Measurements from ENCODE around the gene SDHB.

Gene SDHB

DNA sequence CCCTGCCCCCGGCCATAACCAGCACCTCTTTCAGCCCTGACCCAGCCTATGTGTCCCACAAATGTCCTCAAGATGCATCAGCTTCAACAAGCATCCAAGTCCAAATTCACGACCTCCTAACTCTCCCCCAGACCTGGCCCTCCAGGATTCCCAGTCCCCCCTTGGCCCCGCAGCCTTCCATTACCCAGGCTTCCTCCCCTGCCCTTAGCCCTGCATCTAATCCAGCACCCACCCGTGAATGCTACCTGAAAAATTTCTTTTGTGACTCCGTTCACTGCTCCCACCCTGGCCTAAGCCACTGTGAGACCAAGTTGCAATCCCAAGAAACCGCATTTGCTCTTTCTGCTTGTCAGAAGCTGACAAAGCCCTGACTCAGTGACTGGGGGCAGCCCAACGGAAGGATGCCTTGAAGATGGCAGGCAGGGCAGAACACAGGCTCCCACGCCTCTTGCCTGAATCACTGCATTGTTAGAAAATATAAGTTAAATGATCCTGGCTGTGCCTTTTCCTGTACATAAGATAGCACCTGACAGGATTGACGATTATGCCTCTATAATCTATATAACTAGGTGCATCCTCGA, 72.5 kb downstream of the SDHB start:
- DNase-seq: no peak

DNA sequence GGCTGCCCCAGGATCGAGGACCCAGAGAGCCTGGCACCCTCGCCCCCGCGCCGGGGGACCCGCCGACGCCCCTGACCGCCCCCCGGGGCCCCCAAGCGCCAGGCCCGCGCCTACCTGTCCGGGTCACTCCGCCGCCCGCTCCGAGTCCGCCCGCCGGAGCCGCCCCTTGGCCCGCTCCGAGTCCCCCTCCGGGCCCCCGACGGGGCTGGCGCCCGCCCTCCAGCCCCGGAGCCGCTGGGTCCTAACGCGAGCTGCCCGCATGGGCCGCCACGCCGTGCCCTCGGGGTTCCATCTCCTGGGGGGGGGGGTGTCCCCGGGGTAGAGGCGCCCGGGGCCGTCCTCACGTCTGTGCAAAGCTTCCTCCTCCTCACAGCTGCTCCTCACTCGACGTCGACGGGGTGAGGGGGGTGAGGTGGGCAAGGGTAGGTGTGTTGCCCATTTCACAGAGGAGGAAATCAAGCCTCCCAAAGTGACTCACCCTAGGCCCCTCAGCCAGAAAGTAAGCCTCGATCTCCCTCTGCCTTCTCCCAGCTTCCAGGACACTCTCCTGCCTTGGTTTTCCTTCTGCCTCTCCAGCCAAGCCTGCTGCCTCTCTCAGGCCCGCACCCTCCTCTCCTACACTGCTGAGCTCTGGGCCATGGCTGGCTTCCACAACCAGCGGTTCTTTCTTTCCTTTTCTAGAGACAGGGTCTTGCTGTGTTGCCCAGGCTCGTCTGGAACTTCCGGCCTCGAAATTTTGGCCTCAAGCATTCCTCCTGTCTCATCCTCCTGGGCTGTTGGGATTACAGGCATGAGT, 73.2 kb downstream of the SDHB start, which contains the start of gene MFAP2:
MFAP2 (minus strand) TSS at position 148 of the 796 bp plus-strand sequence. CDS start 2,347 bp downstream, outside the sequence.
- DNase-seq: no peak

DNA sequence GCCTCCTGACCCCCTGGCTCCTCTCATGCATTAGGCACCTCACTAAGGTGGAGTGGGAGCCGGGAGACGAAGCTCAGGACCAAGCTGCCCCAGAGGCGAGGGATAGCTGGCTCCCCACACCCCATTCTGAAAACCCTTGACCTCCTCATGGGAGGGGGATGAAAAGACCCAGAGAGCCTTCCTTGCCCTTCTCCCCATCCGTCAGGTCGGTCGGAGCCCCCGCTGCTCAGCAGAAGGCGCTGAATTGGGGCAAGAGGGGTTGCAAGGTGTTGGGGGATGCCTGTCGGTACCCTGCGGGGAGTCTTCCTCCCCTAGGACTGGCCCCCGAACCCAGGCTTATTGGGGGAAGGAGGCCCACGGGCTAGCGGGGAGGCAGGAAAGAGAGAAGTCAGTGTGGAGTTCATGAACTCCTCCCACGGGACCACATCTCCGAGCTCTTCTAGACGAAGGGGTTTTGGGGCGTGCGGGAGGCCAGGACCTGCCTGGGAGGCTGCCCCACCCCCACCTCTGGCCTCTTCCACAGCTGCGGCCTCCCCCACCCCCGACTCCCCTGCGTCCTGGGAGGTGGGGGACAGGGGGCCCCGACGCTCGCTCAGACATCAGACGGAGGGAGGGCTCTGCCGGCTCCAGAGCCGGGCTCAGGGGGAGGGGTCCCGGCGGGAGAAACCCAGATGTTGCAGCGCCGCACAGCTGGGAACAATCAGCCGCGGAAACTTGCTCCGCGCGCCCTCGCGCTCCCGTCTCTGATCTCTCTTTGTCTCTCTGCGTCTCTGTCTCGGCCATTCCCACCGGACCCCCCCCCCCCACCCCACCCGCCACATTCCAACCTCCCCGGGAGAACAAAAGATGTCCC, 74.1 kb downstream of the SDHB start:
- DNase-seq: no peak

DNA sequence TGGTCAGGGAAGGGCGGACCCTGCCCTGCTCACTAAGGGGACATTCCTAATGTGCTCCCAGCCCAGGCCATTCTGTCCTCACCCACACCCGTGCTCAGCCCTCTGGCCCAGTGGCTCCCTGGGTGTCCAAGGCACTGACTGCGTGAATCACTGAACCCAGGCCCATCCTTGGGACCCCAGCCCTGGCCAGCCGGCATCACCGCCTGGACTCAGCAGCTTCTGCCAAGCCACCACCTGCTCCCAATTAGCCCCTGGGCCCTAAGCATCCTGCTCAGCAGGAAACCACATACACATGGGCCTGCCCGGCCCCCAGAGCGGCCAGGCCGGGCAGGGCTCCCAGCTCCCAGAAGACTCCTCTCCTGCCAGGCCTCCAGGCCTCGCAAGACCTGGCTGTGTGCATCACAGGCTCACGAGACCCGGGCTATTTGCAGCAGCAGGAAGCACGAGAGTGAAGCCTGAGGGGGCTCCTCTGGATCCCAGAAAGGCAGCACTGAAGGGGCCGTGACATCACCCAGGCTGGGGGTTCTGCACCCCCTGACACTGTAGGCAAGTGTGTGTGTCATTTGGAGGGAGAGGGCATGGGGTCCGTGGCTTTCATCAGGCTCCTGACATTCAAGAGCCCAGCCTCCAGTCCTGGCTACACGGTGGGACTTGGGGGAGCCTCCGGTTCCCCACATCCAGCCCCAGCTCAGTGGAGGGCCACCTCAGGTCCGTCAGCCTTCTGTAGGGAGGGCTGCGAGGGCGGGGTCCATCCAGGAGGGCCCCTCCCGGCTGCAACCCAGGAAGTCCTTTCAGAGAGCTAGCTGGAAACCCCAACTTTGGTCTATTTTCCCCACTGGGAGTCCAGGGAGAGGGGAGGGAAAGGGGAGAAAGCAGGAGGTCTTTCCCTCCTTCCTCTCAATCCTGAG, 75.0 kb downstream of the SDHB start:
- no peak for DNase-seq

DNA sequence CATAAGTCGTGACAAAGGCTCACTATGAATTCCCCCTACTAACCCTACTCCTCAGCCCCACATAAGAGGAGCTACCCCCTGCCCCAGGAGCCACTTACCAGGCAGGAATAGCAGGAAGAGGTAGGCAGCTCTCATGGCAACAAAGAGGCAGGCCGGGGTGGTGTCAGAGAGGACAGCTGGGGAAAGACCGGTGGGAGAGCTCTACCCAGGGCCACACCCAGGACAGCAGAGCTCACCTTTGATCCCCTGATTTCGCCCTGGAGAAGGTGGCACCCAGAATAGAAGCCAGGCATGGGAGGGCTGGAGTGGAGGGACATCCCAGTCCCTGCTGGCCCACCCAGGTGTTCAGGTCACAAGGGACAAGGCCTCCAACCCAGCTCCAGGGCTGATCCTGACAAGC, 75.7 kb downstream of the SDHB start:
- no peak for DNase-seq

DNA sequence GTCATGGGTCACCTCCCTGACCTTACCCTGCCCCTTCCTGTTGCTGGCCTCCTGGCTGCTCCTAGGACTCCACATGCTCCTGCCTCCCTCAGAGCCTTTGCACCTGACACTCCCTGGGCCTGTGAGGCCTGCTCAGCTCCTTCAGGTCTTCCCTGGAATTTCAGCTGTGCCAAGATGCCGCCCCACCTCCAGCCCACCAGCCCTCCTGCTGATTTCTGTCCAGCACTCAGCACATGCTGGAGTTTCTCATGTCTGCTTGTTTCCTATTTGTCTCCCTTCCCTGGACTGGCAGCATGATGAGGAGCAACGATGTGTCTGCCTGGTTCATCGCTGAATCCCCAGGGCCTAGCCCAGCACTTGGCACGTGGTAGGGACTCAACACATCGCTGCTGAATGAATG, 76.5 kb downstream of the SDHB start:
- DNase-seq: no peak

DNA sequence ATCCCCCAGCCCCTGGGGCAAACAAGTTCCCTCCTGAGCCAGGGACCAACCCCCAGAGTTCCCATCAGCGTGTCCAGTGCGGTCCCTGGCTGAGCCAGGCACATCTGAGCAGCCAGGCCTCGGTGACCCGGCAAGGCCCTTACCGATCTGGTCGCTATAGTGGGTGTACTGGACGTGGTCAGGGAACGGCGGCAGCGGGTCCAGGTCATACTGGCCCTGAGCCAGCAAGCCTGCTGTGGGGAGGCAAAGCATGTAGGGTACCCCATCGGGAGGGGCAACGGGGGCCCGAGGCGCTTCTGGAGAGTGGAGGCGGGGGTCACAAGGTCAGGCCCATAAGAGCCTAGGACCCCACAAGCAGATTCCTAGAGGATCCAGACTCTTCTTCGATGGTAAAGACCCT, 76.9 kb downstream of the SDHB start:
- no peak for DNase-seq

DNA sequence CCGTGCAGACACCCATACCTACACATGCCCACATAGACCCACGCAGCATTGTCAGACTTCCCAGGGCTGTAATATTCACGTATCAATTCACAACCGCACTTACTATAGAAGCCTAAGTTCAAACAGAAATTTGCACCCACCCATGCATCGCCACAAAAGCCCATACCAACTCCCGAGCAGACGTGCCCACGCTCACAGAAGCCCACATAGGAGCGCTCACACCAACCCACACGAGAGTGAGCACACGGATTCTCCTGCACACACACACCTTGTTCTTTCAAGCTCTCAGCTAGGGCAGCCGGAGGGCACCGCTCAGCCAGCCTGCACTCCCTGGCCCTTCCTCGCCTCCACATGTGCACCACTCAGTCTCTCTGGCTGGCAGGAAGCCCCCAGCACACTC, 78.0 kb downstream of the SDHB start:
- DNase-seq: no peak

DNA sequence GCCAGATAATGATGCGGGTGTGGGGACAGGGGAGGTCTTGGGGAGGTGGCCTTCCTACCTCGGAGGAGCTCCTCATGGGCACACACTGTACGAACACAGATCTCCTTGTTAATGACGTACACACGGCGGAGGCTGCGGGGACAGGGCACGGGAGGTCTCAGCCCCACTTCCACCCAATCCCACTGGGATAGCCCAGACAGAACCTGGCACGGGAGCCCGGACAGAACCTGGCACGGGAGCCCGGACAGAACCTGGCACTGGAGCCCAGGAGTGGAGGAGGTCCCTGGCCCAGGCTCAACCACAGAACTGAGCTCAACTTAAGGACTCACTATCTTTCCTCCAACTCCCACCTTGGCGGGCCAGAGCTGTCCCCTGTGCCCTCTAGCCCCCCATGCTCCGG, 78.6 kb downstream of the SDHB start:
- no peak for DNase-seq

DNA sequence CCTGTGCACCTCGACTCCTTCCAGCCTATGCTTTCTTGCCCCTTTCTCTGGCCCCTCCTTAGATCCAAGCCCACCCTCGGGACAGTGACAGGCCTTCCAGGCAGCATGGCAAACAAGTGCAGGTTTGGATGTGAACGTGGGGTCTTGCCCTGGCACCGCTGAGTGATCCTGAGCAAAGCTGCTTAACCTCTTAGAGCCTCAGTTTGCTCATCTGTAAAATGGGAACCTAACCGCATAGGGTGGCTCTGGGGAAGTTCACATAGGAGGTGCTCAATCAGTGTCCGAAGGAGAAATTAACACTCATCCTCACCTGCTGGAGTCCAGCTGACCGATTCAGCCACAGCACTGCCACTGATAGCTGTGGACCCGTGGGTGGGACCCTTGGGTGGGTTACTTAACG, 80.6 kb downstream of the SDHB start:
- DNase-seq: no peak

DNA sequence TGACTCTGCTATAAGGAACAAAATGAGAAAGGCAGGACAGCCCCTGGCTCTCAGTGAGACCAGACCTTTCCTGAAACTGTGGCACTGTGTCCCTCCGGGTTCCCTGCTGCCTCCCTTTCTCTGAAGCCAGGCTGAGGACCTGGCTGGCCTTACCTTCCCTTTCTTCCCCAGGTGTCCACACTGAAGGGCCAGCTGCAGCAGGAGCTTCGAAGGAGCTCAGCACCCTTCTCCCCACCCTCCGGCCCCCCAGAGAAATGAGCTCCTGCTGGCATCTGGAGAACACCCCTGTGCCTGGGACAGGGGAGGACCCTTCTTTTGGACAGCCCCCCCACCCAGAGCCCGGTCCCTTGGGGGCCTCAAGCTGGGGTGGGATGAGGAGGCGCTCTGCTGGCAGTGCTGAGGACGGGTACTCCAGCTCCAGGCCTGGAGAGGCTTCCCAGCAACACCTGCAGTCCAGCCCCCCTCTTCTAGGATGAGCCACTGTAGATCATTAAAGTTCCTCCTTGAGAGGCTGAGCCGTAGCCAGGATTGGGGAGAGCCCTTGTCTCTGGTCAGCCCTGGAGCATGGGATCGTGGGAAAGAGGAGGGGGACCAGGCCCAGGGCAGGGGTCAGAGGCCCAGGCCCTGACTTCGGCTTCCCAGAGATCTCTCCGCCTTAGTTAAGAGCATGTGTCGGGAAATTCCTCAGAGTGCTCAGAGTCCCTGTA, 81.5 kb downstream of the SDHB start:
- no peak for DNase-seq

DNA sequence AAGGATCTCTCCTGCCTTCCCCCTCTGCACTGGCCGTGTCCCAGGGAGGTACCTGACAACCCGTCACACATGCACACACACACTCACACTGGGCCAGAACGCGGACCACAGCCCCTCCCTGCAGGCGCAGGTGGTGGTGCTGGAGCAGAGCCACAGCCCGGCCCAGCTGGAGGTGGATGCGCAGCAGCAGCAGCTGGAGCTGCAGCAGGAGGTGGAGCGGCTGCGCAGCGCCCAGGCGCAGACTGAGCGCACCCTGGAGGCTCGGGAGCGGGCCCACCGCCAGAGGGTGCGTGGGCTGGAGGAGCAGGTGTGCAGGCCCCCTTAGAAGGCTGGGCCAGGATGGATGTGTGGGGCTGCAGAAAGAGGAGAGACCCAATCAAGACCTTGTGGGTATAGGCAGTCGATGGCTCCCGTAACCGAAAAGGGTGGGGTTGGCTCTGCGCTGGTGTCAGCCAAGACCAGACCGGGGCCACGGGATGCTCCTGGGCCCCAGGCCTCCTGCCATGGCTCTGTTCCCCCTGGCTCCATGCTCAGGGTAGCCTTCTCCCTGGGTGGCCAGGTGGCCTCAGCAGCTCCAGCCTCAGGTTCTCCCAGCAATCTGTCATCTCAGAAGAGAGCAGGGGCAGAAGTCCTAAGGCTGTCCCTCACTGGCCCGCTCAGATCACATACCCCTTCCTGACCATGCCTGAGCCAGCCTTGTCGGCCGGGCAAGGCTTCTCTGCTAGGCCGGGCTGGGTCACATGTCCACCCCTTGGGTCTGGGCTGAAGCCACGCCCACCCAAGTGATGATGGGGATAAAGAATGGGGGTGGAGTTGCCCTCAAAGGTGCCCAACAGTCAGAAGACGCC, 82.3 kb downstream of the SDHB start:
- DNase-seq: no peak

DNA sequence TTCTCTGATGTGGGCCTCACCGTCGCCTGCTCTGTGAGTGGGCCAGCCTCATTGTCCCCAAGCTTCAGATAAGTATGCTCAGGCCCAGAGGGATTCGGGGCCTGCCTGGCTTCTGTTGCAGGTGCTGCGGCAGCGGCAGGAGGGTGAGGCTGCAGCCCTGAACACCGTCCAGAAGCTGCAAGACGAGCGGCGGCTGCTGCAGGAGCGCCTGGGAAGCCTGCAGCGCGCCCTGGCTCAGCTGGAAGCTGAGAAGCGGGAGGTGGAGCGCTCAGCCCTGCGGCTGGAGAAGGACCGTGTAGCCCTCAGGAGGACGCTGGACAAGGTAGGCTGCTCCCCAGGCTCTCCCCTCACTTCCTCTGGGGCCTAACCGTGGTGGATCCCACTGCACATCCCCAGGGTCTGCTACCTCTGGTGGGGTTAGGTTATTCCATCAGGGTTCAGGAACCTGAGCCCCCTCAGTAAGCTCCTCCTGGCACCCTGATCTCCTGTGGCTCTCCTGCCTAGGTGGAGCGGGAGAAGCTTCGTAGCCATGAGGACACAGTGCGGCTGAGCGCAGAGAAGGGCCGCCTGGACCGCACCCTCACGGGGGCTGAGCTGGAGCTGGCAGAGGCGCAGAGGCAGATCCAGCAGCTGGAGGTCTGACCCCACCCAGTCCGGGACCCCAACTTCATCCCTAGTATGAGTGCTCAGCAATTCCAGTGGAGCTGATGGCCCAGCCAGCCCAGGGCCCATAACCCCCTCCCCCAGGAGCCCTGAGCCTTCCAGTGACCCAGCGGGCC, 83.5 kb downstream of the SDHB start:
- DNase-seq: no peak

DNA sequence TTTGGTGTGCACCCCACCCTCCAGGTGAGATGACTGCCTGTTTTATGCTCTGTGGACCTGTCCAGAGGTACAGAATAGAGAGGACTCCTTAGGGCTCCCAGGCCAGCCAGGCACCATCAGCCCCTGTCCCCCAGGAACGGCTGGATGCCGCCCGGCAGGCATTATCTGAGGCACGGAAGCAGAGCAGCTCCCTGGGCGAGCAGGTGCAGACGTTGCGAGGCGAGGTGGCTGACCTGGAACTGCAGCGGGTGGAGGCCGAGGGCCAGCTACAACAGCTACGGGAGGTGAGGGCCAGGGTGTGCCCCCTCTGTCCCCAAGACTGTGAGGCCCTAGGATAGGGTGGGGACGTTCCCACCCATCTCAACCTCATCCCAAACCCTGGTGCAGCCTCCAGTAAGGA, 84.2 kb downstream of the SDHB start:
- no peak for DNase-seq

DNA sequence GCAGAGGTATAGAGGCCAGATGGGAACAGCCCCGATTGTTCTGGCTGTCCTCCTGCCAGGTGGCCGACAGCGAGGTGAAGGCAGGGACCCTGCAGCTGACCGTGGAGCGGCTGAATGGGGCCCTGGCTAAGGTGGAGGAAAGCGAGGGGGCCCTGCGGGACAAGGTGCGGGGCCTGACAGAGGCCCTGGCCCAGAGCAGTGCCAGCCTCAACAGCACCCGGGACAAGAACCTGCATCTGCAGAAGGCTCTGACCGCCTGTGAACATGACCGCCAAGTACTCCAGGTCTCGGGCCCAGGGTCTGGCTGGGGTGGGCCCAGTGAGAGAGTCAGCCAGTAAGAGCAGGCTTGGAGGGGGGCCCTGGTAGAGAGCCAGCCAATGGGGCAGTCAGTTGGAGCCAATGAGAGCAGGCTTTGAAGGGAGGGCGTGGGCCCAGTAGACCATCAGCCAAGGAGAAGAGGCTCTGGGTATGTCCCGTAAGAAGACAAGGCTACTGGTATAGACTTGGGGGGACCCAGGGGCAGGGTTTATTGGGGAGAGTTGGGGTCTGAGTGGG, 84.7 kb downstream of the SDHB start:
- DNase-seq: no peak
